GM21367 (cell line): ENCODE results near the gene COG5.
"Not testable (repeated sequence)": the region's sequence is repeated elsewhere in the genome, so short reads cannot be mapped to it uniquely, and the experiment has no call there.

Source experiments
- ATAC-seq: cut with Tn5 transposase; IDR thresholded peaks from one replicate; pipeline ENCODE4 v1.9.1; 2021; ENCODE audit not compliant: unreplicated experiment

Gene COG5

GRCh38 chr7:107233174-107233573 lies 330.5 kb downstream of the COG5 start:
- no peak for ATAC-seq

DNA sequence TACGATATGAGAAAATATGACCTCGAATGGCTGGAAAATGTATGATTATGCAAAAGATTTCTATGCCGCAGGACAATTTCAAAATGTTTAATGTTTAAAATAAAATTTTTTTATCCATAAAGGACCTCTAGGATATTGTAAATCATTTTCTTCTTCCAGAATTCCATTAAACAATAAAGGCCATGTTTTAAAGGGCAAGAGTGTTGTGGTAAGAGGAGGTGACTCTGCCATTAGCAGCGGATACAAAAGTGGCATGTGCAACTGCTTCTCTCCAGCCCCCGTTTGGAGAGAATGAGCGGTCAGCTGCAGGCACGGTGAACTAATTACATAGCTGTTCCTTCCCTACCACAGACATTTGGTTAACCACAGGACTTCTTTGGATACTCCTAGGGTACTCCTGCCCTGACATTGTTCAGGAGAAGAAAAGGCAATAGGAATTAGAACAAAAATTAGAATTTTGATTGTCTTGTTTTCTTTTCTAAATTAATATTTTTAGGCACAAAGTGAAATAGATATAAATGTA lies 331.1 kb downstream of the COG5 start:
- ATAC-seq: no peak

GRCh38 chr7:107230334-107230733 lies 333.4 kb downstream of the COG5 start:
- ATAC-seq: no peak

DNA sequence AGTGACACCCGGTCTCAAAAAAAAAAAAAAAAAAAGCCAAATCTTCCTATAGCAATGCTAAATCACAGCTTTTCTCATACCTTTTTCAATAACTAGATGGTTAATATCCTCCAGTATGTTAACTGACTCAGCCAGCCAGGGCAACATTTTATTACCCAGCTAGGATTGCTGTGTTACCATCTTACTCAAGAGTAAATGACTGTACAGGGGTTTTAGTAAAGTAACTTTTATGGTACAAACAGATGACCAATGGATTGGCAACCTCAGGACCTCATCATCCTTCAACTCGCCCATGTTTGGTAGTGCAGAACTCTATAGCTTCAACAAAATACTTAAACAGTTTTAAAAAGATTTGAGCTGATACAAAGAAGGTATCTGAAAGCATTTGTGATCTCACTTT lies 335.4 kb downstream of the COG5 start:
- no peak for ATAC-seq

- ATAC-seq: no peak
Observed at GRCh38 chr7:107224374-107225223, 339.1 kb downstream of the COG5 start.

DNA sequence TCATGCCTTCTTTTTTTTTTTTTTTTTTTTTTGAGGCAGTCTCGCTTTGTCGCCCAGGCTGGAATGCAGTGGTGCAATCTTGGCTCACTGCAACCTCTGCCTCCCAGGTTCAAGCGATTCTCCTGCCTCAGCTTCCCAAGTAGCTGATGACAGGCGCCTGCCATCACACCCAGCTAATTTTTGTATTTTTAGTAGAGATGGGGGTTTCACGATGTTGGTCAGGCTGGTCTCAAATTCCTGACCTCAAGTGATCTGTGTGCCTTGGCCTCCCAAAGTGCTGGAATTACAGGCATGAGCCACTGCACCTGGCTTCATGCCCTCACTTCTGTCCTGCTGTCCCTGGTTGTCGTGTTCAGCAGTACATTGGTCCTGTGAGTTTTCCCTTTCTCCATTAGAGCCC lies 342.9 kb downstream of the COG5 start:
- not testable (repeated sequence) for ATAC-seq

DNA sequence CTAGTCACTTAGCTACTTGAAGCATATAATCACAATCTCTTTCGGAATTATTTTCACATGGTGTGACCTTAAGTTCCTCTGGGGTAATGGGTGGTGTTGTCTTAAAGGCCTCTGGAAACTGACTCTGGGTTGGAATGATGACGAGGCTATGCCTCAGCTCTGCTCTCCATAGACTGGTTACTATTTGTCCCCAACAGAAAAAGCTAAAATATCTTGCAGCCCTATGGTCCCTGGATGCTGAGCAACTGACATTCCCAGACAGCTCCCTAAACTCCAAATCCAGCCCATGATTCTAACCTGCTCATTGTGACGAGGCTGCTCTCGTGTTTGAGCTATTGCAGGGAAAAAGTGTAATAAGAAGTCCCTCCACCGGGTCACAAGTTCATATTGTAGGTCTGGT lies 343.4 kb downstream of the COG5 start:
- ATAC-seq: no peak

DNA sequence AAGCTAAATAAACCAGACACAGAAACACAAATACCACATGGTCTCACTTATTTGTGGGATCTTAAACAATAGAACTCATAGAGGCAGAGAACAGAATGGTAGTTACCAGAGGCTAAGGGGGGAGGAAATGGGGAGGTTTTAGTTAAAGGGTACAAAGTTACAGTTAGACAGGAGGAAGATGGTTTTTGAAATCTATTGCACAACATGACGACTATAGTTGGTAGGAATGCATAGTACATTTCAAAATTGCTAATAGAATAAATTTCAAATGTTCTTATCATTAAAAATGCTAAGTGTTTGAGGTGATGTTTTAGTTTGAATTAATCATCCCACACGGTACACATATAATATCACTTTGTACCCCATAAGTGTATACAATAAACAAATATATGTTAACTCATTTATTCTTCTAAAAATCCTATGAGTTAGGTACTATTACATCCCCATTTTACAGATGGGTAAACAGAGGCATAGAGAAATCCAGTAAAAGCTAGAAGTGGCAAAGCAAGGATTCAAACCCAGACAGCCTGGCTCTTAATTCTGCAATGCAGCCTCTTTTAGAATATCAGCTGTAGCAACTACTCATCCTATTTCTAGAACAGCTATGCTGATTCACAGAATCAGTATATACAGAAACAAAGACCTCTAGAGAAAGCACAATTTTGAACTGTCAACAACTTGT lies 344.0 kb downstream of the COG5 start:
- ATAC-seq: no peak

- no peak for ATAC-seq
Observed at GRCh38 chr7:107213945-107214344, 349.8 kb downstream of the COG5 start.

DNA sequence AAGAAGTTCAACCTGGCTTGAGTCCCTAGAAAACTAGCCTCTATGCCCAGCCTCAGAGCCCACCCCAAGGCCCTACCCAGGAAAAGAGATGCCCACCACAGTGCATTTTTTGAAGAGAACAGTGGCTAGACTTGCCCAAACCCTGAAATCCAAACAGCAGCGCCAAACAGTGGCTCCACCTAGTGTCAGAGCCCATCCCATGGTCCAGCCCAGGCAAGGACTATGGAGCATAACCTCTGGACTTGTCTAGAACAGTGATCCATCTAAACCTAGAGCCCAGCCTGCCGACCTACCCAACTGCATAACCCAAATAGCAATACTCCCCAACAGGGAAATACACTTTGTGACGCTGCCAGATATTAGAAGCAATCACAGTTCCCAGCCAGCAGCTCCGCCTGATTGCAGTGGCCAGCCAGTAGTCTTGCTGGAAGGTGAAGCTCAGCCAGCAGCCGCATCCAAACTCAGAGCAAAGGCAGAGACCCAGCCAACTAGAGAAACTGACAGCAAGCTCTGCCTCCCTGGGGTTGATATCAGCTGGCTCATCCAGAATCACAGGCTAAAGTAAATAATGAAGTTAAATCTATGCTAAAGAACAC lies 350.4 kb downstream of the COG5 start:
- no peak for ATAC-seq

DNA sequence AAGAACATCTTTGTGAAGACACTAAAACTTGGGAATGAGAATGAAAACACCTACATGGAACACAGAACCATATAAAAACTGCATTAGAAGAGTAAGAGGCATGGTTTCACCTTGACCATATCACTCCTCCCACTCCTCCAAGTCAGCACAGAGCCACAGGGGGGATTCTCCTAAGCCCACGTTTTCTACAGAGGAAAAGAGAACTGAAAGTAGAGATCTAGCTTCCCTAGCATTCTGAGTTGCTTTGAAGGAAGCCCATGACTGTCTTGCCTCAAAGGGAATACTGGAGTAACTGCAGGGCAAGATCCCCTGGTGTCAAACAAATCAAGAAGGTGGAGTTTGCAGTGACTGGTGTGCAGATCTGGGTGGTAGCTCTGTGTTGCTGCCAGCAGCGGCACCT lies 351.0 kb downstream of the COG5 start:
- no peak for ATAC-seq

- ATAC-seq: no peak
Observed at GRCh38 chr7:107210400-107210799, 353.3 kb downstream of the COG5 start.

DNA sequence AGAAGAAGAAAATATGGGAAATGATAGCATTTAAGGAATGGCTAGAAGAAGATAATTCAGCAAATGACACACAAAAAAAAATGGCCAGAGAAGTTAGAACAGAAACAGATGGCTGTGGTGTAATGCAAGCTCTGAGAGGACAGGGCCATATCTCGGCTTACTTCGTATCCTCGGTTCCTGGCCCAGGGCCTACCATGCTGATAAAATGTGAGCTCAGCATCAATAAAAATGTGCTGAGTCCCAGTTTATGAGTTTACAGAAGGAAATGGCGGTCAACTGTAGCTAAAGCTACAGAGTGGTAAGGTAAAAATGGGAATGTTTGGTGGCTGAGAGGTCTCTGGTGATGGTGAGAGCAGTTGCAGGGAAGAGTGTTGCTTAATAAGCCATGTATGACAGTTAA lies 354.2 kb downstream of the COG5 start:
- ATAC-seq: no peak

GRCh38 chr7:107208563-107208962 lies 355.2 kb downstream of the COG5 start:
- ATAC-seq: no peak

- no peak for ATAC-seq
Observed at GRCh38 chr7:107208024-107208521, 355.6 kb downstream of the COG5 start.

- no peak for ATAC-seq
Observed at GRCh38 chr7:107207459-107207858, 356.3 kb downstream of the COG5 start.

DNA sequence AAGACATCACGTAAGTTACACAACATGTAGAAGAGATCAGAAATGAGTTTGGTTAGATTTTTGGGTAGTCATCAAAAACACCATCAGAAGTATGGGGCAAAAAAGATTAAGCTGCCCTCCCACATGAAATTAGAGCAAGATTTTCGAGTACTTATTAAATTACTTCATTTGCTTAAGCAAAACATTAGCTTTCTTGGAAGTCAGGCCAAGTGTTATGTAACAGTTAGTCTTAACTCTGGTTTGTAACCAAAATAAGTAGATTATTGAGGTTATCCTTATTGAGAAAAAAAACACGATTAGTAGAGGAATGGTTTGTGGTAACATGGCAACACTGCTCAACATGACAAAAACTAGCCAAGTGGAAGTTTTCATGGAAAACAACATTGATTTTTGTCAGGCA lies 357.0 kb downstream of the COG5 start:
- no peak for ATAC-seq

DNA sequence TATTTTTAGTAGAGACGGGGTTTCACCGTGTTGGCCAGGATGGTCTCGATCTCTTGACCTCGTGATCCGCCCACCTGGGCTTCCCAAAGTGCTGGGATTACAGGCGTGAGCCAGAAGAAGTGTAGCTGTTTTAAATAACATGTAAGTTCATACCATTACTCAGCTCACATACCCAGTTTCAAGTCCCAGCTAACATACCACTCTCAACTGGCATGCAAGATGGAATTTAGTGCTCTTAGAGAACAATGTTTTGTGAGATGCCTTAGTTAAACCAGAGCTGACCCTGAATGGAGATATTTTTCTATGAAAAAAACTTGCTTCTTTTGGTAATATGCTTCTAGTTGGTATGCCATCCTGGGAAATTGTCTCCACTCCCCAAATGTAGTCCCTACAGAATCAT lies 357.6 kb downstream of the COG5 start:
- ATAC-seq: no peak

GRCh38 chr7:107203607-107204006 lies 360.1 kb downstream of the COG5 start:
- ATAC-seq: no peak

- no peak for ATAC-seq
Observed at GRCh38 chr7:107201795-107202450, 361.8 kb downstream of the COG5 start.
